Keratinocyte (primary cell): ENCODE data around the gene POLDIP3. TPM values are rescaled to one million over a fixed set of nuclear protein-coding genes. Genes with fewer than 3 reads are reported as not detected.
"Not testable (repeated sequence)": the region's sequence is repeated elsewhere in the genome, so short reads cannot be mapped to it uniquely, and the experiment has no call there.

Experiments
- DNase-seq: peaks from one replicate; pipeline ENCODE4 v3.0.0-alpha.2; 2011; ENCODE audit warnings: low read depth, missing footprints, low spot score
- FAIRE-seq: peaks from 2 replicates; lab custom pipeline; 2011; peaks lifted over from hg19 to GRCh38; lab: Jason Lieb, UNC
- H2AFZ ChIP-seq: 2 replicates; pipeline ENCODE4 v1.6.0; 2012; ENCODE audit warnings: low read length, control low read depth, inconsistent platforms; ENCODE audit not compliant: control insufficient read depth
- H3K27ac ChIP-seq: 2 replicates; pipeline ENCODE4 v1.5.1; 2011; ENCODE audit warnings: low read length; ENCODE audit not compliant: control insufficient read depth, insufficient read depth
- H3K27me3 ChIP-seq: 3 replicates; pipeline ENCODE4 v1.6.0; 2011; ENCODE audit warnings: low read length; ENCODE audit not compliant: control insufficient read depth, insufficient read depth; ENCODE audit errors: extremely low read depth
- H3K36me3 ChIP-seq, 2 experiments: 2 replicates in 1 of 2; 3 replicates in 1 of 2; pipeline ENCODE4 v1.5.1; 2011; ENCODE audit warnings: low read length in 2 of 2, mild to moderate bottlenecking in 1 of 2; ENCODE audit not compliant: control insufficient read depth in 2 of 2, insufficient read depth in 2 of 2; ENCODE audit errors: extremely low read depth in 1 of 2
- H3K4me1 ChIP-seq: 3 replicates; pipeline ENCODE4 v1.5.1; 2011; ENCODE audit warnings: low read length; ENCODE audit not compliant: control insufficient read depth, insufficient read depth; ENCODE audit errors: extremely low read depth
- H3K4me2 ChIP-seq: 3 replicates; pipeline ENCODE4 v1.6.0; 2011; ENCODE audit warnings: low read depth, low read length; ENCODE audit not compliant: control insufficient read depth, insufficient read depth; ENCODE audit errors: extremely low read depth
- H3K4me3 ChIP-seq, 3 experiments: fragments of 200-600 bp in 1 of 3; sonication (generic) in 1 of 3; 2 replicates in 2 of 3; 3 replicates in 1 of 3; pipeline ENCODE4 v1.5.1; 2011 to 2016; ENCODE audit warnings: low read length in 3 of 3, mild to moderate bottlenecking in 3 of 3, control low read depth in 2 of 3, inconsistent platforms in 1 of 3, low read depth in 1 of 3, mixed read lengths in 1 of 3, mixed run types in 1 of 3, moderate library complexity in 1 of 3; ENCODE audit not compliant: control insufficient read depth in 2 of 3, insufficient read depth in 2 of 3; ENCODE audit errors: extremely low read depth in 1 of 3
- H3K79me2 ChIP-seq: 2 replicates; pipeline ENCODE4 v1.6.0; 2012; ENCODE audit warnings: low read length; ENCODE audit not compliant: control insufficient read depth, insufficient read depth
- H3K9ac ChIP-seq: 3 replicates; pipeline ENCODE4 v1.6.0; 2011; ENCODE audit warnings: low read length; ENCODE audit not compliant: control insufficient read depth, insufficient read depth; ENCODE audit errors: extremely low read depth
- H3K9me1 ChIP-seq: 3 replicates; pipeline ENCODE4 v1.6.0; 2011; ENCODE audit warnings: low read length; ENCODE audit not compliant: control insufficient read depth, insufficient read depth; ENCODE audit errors: extremely low read depth
- H3K9me3 ChIP-seq: 2 replicates; pipeline ENCODE4 v1.5.1; 2012; ENCODE audit warnings: low read depth, low read length; ENCODE audit not compliant: control insufficient read depth
- H4K20me1 ChIP-seq: 3 replicates; pipeline ENCODE4 v1.6.0; 2011; ENCODE audit warnings: low read length; ENCODE audit not compliant: control insufficient read depth, insufficient read depth; ENCODE audit errors: extremely low read depth
- EZH2 ChIP-seq: IDR thresholded peaks from one replicate; pipeline ENCODE4 v1.6.1; 2012; ENCODE audit warnings: inconsistent platforms, mild to moderate bottlenecking, low read length, moderate library complexity
- dilution Hi-C: fragments of 300-500 bp; cut with MboI; formaldehyde crosslinking; loops from one replicate; pipeline ENCODE4 v1.7.0; 2020; ENCODE audit warnings: low sequenced_read_pairs; ENCODE audit not compliant: extremely low pct_ligation_motif_present
- polyA plus RNA-seq, 5 experiments: library from polyadenylated mRNA; depleted of rRNA in 3 of 5; stranded (reverse) in 3 of 5; stranded (forward) in 1 of 5; unstranded in 1 of 5; fragments of >200 nt; gene quantifications; 1 replicate in 1 of 5; 2 replicates in 3 of 5; 3 replicates in 1 of 5; pipeline versions ENCODE4 v1.2.1 to v1.2.3, GENCODE V29; 2011 to 2012; ENCODE audit warnings: missing spikeins in 2 of 5, low read depth in 1 of 5, low replicate concordance in 1 of 5
- TF ChIP-seq, protein P1 (sequence below), 3 experiments: IDR thresholded peaks in 1 of 3; conservative IDR thresholded peaks in 1 of 3; optimal IDR thresholded peaks in 1 of 3; 2 replicates in 2 of 3; 3 replicates in 1 of 3; pipeline versions ENCODE3 to v1.5.1; 2011; ENCODE audit warnings: low read length in 3 of 3, mild to moderate bottlenecking in 3 of 3, moderate library complexity in 2 of 3, control low read depth in 1 of 3, inconsistent platforms in 1 of 3; ENCODE audit not compliant: insufficient read depth in 2 of 3; ENCODE audit errors: extremely low read depth in 1 of 3

Gene POLDIP3
- polyA plus RNA-seq, 1 donor (not counting 4 experiments of a cell fraction or from before 2014, with no cell fraction given): 41.9 TPM

DNA sequence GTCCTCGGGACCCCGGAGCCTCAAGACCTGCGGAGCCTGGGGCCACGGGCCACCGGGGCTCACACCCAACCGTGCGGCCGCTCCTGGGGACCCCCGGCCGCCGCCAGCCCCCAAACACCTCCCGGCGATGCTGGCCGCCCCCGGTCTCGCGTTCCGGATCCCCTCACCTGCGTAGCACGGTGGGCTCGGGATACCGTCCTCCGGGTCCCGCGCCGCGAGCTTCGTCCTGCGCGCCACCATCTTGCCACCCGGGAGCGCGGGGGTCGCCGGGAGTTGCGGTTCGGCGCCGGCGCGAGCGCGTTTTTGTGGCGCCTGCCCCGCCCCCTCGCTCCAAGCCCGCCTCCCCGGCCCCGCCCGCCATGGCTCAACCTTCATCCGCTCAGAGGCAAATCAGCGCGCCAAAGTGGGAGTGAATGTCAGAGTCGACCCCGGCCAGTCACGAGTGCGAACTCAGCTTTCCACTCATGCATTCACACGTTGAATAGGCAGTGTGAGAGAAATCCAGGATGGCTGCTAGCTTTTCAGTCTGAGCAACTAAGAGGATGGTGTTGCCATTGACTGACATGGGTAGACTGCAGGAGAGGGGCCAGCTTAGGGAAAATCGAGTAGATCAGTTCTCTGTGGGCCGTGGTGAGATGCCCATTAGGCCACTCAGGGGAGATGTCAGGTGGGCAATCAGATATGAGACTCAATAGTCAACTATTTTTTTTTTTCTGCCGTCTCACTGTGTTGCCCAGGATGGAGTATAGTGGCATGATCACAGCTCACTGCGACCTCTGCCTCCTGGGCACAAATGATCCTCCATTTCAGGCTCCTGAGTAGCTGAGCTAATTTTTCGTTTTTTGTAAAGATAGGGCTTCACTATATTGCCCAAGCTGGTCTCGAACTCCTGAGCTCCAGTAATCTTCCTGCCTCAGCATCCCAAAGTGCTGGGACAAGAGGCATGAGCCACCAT, 32.6 kb downstream of the POLDIP3 start:
- Histone ChIP-seq H2AFZ (no peak overlapping the region), H3K4me3 (peak overlapping the region; percentile 67 to 72 (median 70)), H3K27ac (peak overlapping the region; percentile 63), H3K9me3 (no peaks in the 10 kb centered on the region), H3K36me3 (peaks cover 28 to 37% of the 10 kb centered on the region in 2 experiments), H3K4me2 (peak overlapping the region; percentile 25), H3K4me1 (no peaks in the 10 kb centered on the region), H4K20me1 (no peaks in the 10 kb centered on the region), H3K27me3 (no peaks in the 10 kb centered on the region), H3K9me1 (no peaks in the 10 kb centered on the region), H3K9ac (peak overlapping the region; percentile 82), H3K79me2 (peaks cover 12% of the 10 kb centered on the region)
- DNase-seq (no peak), FAIRE-seq (no peak)
- TF ChIP-seq, protein P1, sequence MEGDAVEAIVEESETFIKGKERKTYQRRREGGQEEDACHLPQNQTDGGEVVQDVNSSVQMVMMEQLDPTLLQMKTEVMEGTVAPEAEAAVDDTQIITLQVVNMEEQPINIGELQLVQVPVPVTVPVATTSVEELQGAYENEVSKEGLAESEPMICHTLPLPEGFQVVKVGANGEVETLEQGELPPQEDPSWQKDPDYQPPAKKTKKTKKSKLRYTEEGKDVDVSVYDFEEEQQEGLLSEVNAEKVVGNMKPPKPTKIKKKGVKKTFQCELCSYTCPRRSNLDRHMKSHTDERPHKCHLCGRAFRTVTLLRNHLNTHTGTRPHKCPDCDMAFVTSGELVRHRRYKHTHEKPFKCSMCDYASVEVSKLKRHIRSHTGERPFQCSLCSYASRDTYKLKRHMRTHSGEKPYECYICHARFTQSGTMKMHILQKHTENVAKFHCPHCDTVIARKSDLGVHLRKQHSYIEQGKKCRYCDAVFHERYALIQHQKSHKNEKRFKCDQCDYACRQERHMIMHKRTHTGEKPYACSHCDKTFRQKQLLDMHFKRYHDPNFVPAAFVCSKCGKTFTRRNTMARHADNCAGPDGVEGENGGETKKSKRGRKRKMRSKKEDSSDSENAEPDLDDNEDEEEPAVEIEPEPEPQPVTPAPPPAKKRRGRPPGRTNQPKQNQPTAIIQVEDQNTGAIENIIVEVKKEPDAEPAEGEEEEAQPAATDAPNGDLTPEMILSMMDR (optimal IDR thresholded peaks at IDR 0.05 in 1 of 3, IDR thresholded peaks at IDR 0.05 in 1 of 3, conservative IDR thresholded peaks at IDR 0.05 in 1 of 3; ENCODE audit: extremely low read depth in 1 of 3, insufficient read depth in 2 of 3, low read length in 3 of 3): no peak
- TF ChIP-seq EZH2: no peak
- dilution Hi-C loops: no loop called here

DNA sequence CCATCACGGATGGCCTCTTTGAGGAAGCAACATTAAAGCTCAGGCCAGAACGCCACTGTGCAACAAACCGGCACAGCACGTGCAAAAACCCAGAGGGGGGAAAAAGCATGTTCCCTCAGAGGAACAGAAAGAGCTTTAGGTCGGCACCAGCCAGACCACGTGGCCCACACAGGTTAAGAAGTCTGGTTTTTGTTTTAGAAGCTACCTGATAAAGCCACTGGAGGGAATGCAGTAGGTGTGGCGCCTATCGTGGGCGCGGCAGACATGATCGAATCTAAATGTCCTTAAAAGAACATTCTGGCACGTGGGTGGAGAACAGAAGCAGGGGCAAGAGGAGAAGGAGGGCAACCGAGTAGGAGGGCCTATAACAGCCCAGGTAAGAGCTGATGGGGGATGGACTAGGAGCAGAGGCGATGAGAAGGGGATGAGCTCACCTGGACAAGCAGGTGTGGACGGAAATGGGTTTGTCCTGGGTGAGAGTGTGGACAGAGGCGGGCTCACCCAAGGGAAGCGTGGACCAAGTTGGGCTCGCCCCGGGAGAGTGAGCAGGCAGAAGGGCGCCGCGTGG, 33.4 kb downstream of the POLDIP3 start:
- dilution Hi-C loops, H3K9me1 ChIP-seq, H3K4me1 ChIP-seq, H3K27me3 ChIP-seq, H3K9me3 ChIP-seq, H2AFZ ChIP-seq, DNase-seq, H4K20me1 ChIP-seq: not testable (repeated sequence)
- Histone ChIP-seq H3K79me2 (peaks cover 12% of the 10 kb centered on the region), H3K4me2 (peak overlapping the region; percentile 84), H3K9ac (peak overlapping the region; percentile 82), H3K4me3 (peak overlapping the region; percentile 67 to 72 (median 70)), H3K27ac (peak overlapping the region; percentile 63), H3K36me3 (peaks cover 30 to 31% of the 10 kb centered on the region in 2 experiments)
- FAIRE-seq: peak; percentile 92

DNA sequence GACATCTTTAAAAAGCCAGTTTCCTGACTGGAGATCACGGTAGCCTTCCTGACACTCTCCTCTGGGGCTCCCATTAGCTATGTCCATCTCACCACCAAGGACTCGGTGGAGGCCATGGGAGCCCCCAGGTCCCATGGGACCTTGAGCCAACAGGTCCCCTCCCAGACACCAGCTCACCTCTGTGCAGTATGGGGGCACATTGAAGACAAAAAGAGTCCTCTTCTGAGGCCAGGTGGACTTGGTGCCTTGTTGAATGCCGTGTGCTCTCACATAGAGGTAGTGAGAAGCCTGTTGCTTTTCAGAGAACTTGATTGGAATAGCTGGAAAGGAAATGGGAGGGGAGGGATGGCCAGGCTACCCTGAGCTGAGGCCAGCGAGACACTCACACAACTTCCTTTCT, 34.6 kb downstream of the POLDIP3 start:
- H3K27me3 ChIP-seq, H3K27ac ChIP-seq, H3K4me3 ChIP-seq, FAIRE-seq, H2AFZ ChIP-seq, H4K20me1 ChIP-seq, H3K4me2 ChIP-seq, H3K9ac ChIP-seq, dilution Hi-C loops, H3K9me1 ChIP-seq, DNase-seq, H3K9me3 ChIP-seq, H3K4me1 ChIP-seq: not testable (repeated sequence)
- Histone ChIP-seq H3K79me2 (peaks cover 12% of the 10 kb centered on the region), H3K36me3 (peaks cover 22 to 24% of the 10 kb centered on the region in 2 experiments)
